Measurements from ENCODE around the gene DICER1.

Gene DICER1

DNA sequence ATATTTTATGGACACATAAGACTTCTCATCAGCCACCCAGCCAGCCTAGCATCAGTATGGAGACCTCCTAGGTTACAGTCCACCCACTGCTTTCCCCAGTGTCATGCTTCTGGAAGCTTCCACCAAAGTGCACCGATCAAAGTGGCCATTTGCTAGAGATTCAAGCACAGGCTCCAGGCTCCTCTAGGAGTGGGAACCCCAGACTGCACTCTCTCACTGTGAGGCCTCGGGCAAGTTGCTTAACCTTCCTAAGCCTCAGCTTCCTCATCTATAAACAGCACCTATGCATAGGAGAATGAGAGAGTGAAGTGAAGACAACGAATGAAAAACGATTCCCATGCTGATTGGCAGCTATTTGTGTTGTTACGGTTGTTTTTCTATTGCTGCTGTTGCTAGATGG lies 94.4 kb downstream of the DICER1 start:
- no peak for DNase-seq (ENCODE audit: low read depth in 2 of 2, low spot score in 1 of 2)

DNA sequence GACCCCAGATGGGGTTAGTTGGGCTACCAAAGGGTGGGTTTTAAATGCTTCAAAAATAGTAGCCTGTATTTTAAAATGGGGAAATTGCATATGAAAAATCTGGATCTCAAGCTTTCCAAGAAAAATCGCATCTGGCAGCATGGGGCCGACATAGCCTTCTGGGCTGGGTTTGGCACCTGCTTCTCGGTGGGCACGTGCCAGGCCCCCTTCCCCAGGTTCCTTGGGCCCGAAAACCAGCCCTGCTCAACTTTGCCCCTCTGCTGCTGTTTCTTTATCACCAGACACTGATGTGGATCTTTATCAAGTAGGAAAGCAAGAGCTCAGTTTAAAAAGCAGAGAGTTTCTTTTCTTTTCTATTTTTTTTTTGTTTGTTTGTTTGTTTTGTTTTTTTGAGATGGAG lies 95.1 kb downstream of the DICER1 start:
- no peak for DNase-seq (ENCODE audit: low read depth in 2 of 2, low spot score in 1 of 2)

DNA sequence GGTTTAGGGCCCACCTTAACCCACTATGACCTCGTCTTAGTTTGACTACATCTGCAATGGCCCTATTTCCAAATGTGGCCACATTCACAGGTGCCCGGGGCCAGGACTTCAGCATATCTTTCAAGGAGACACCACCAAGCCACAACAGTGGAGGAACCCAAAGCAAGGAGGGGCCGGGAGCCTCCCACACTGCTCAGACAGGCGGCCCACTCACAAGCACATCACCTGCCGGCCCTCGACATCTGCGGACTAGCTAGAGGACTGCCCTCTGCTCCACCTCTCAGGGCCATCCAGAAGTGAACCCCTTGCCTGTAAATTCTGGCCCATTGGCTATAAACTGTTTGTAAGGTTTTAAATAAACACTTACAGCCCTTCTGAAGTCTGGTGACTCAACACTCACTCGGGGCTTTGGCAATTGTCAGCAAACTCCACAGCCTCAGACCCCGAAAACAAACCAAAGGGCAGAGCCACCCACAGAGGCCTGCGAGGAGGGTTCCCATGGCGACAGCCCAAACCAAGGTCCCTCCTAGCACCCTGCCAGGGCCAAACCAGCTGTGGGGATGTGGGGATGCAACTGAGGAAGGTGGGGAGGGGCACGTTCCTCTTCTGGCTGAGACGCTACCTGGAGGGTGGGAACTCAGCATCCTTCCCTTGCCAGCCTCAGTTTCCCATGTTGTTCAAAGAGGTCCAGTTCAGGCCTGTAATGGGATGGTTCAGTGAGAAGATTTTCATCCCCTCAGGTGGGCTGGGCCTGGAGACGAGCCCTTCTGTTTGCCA lies 95.8 kb downstream of the DICER1 start:
- no peak for DNase-seq (ENCODE audit: low read depth in 2 of 2, low spot score in 1 of 2)

DNA sequence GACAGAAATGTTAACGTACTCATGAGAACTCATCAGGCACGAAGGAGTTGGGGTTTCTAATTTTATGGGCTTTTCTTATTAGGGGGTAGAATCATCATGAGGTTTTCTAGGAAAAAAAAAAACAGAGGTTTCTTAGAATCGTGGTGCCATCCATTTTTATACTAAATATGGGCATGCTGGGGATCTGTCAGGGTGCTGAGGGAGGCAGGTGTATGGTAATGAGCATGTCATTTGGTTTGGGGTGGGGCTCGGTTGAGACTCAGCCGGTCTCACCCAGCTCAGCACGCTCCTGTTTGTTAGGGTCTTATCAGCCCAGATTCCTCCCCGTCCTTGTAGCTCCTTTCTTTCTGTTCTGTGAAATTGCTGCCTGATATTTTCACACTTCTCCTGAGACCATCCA lies 98.2 kb downstream of the DICER1 start:
- no peak for DNase-seq (ENCODE audit: low read depth in 2 of 2, low spot score in 1 of 2)

DNA sequence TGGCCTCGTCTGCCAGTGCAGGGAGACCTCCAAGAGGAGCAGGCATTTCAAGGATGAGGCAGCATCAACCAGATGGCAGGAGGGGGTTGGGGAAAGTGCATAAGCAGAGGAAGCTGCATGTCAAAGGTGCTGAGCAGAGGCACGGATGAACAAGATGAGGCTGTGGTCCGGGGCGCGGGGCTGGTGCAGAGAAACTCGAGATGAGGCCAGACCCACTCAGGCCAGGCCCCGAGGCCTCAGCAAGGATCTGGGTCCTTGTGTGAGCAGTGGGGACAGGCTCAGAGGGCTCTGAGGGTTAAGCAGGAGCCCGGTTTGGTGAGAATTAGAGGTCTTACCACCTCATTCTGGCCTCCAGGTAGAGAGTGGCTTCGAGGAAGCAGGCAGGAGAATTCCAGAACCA lies 98.8 kb downstream of the DICER1 start:
- no peak for DNase-seq (ENCODE audit: low read depth in 2 of 2, low spot score in 1 of 2)

DNA sequence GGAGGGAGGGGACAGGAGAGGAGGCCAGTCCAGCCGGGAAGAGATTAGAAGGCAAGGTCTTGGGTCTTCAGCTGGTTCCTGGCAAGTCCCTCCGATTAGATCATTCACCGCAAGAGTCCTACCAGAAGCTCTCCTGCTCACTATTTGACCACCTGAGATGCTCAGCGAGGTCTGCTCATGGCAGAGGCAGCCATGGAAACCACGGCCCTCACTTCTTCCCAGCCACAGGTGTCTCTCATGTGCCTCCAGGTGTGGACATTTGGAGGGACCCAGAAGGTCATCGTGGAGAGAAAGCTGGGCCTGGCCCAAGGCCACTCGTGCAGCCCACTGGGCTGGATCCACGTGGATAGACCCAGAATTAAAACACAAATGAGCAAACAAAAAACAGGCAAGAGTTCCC lies 99.5 kb downstream of the DICER1 start:
- DNase-seq (ENCODE audit: low read depth in 2 of 2, low spot score in 1 of 2): no peak

DNA sequence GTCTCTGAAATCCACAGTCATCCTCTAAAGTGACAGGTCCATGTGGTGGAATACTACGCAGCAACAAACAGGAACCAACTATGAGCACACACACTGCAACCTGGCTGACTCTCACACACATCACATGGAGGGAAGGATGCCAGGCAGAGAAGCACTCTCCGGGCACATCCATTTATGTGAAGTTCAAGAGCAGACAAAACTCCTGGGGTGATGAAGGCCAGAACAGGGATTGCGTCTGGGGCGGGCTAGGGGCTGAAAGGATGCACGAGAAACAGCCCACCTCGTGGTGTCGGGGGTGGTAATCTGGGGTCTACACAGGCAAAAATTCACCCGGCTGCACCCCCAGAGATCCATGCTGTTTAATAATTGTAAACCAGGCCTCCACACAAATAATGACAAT lies 100.2 kb downstream of the DICER1 start:
- no peak for DNase-seq (ENCODE audit: low read depth in 2 of 2, low spot score in 1 of 2)

DNA sequence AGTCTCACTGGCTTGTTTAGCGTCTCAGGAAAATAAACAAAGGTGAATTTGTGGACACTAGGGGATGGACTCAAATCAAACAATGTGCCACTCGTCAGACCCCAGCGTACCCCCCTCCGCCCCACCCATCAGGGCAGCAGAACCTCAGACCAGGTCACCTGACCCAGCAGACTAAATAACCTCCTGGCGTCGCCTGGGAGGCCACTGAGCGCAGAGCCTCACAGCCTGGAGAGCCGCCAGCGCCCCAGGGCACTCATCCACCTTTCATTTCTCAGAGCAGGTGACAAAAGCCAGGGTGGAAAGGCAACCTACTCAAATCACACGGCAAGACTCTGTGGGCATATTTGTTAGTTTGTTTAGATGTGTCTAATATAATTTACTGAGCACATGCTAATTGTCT lies 100.9 kb downstream of the DICER1 start:
- no peak for DNase-seq (ENCODE audit: low read depth in 2 of 2, low spot score in 1 of 2)

DNA sequence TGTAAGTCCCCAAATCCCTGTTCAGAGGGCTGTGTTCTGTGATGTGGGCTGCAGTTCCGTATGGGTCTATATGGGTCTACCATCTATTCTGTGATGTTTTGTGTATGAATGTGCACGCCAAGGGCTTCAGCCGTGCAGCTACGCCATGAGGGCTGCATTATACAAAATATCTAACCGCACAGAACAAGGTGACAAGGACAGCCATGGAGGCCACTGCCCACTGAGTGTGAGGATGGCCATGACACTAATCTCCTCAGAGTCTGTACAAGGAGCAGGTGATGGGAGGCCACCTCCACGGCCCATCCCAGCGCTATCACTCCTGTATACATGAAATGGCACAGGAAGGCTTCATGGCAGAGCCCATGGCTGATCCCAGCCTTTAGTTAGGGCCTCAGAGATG lies 102.0 kb downstream of the DICER1 start:
- DNase-seq (ENCODE audit: low read depth in 2 of 2, low spot score in 1 of 2): no peak

DNA sequence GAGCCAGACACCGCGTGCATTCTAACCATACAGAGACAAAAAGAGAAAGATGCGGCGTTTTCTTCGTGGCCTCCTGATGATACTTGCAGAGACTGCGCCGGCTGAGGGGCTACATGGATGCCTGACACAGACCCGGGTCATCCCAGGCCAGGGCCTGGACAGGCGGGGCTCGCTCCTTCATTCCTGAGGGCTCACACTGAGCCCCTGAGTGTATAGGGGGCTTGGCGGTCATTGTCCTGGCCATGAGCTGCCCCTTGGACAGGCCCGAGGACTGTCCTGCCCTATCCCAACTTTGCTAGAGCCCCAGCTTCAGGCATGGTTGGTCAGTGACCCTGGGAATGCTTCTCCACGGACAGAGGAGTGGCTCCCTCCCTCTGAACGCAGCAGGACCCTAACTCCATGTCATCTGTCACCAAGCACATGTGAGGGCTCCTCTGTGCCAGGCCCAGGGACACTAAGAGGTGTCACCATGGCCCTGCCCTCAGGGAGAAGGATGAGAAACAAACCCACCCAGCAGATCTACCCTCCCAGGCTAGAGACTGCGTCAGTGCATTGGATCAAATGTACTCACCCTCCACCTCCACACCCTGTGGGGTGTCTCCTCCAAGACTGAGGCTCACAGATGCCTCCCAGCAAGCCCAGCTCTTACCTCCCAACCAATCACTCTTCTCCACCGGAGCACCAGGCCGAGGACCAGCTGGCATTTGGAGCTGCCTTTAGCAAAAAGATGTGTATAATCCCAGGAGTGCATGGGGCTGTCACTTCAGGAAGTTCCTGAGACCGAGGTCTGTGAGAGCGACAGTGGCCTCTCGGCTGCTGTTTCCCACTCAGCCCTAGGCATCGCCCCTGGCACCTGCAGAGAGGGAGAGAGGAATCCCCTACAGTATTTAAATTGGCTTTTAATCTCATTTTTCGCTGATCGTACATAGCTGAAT lies 102.7 kb downstream of the DICER1 start:
- DNase-seq (ENCODE audit: low read depth in 2 of 2, low spot score in 1 of 2): no peak

DNA sequence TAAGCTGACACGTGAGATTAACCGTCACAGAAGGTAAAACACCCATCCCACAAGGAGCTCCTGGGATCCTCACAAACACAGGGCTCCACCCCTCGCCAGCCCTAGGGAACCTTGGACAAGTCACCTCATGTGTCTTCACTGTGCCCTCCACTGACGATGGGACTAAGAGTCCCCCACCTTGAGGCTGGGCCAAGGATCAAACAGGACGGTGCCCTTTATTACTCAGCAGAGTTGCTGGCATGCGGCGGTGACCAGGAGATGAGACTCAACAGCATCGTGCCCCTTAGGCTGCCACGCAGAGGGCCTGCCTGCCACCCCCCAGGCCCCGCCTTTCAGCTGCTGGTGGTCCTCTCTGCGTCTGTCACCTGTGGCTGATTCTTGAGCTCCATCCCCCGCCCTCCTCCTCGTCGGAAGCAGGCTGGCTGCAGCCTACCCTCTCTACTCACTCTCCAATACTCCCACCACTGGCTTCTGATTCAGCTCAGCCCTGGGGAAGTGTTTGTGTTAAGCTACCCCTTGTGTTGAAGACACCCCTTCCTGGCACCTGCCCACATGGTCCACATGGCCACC lies 105.2 kb downstream of the DICER1 start:
- DNase-seq (ENCODE audit: low read depth in 2 of 2, low spot score in 1 of 2): no peak

DNA sequence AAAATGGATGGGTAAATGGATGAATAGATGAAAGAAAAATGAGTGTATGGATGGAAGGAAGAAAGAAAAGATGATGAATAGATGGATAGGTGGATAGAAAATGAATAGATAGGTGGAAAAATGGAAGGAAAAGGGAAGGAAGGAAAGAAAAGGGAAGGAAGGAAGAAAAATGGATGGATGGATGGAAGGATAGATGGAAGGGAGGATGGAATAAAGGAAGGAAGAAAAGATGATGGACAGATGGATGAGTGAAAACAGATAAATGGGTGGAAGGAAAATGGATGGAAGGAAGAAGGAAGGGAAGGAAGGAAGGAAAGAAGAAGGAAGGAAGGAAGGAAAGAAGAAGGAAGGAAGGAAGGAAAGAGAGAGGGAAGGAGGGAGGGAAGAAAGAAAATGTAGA lies 107.4 kb downstream of the DICER1 start:
- DNase-seq (ENCODE audit: low read depth in 2 of 2, low spot score in 1 of 2): no peak

DNA sequence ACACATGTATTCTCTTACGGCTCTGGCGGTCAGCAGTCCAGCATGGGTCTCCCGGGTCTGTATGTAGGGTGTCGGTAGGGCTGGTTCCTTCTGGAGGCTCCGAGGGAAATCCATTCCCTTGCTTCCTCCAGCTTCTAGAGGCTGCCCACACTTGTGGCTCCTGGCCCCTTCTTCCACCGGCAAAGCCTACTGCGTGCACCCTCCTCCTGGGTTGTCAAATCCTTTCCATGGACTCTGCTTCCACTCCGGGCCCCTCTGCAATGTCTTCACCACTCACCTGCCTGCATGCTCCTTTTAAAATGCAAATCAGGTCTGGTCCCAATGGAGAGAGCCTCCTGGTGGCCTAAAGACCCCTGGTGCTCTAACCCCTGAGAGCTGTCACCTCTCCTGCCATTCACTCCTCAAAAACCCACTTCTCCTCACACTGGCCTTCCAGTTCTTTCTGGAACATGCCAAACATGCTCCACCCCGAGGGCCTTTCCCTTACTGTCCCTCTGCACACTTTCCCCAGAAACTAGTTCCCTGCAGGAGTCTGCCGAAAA lies 108.5 kb downstream of the DICER1 start:
- no peak for DNase-seq (ENCODE audit: low read depth in 2 of 2, low spot score in 1 of 2)

DNA sequence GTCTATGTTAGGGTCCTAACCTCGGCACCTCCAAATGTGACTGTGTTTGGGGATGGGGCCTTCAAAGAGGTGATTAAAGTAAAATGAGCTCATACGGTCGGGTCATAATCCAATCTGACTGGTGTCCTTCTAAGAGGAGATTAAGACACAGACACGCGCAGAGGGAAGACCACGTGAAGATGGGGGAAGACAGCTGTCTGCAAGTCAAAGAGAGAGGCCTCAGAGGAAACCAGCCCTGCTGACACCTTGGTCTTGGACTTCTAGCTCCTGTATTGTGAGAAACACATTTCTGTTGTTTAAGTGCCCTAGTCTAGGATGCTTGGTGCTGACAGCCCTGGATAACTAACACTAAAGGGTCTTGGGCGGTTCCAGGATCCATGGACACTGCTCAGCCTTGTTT lies 109.6 kb downstream of the DICER1 start:
- no peak for DNase-seq (ENCODE audit: low read depth in 2 of 2, low spot score in 1 of 2)

DNA sequence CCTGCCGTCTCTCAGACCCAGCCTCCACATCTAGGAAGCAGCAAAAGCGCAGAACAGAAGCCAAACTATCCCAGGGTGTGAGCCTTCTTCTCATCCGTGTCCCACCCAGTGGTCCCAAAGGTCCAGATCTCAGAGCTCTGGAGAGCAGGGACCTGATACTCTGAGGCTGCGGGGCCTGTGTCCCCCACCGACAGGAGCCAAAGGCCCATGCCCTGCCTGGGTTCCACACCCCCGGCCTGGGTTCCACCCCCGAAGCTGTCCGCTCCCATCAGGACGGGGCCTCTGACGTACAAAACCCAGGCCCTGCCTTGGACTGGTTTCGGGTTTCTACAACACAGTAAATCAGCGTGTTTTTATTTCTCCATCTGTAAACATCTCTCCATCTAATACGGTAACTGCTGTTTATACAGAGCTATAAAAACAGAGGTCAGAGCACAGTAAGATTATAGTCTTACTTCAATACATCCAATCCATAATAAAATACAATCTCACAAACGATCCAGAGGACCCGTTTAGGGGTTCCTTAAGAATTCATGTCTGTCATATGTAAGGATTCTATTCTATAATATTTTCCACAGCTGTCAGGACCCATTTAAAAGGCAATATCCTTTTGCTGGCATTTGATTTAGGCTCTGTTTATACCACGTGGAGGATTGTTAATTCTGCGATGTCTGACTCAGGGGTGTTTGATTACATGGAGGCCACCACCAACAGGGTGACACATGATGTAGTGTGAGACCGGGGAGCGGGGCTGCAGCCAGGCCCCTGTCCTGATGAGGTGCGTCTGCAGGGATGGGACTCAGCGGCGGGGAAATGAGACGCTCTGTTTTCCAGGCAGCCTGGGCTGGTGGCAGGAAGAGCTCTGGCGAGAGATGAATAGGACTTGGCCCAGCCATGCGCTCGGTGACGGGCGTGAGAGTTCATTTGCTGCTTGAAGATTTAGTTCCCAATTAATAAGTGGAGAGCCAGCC lies 110.3 kb downstream of the DICER1 start:
- DNase-seq (ENCODE audit: low read depth in 2 of 2, low spot score in 1 of 2): no peak

DNA sequence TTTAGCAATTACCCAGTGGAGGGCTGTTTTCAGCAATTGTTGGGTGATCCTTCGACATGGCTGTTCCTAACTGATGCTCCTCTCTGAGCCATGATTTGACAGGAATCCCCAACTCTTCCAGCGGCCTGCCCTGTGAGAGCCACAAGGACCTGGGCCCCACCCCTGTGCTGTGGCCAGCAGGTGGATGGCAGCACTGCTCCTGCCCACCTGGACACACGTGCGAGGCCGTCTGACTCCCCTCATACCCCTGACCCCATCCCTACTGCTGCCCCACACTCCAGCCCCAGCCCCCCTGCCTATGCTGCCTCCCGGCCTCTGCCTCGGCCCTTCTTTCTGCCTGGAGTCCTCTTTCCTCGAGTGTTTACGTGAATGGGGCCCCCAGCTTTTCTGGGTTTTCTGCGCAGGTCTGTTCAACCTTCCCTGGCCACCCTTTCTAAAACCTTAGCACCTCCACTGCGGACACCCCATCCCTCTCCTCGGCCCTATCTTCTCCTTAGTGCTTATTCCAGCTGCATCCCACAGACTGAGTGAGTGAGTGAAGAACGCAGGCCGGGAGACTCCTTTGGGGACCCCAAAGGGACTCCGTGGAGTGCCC lies 111.4 kb downstream of the DICER1 start:
- DNase-seq (ENCODE audit: low read depth in 2 of 2, low spot score in 1 of 2): no peak

DNA sequence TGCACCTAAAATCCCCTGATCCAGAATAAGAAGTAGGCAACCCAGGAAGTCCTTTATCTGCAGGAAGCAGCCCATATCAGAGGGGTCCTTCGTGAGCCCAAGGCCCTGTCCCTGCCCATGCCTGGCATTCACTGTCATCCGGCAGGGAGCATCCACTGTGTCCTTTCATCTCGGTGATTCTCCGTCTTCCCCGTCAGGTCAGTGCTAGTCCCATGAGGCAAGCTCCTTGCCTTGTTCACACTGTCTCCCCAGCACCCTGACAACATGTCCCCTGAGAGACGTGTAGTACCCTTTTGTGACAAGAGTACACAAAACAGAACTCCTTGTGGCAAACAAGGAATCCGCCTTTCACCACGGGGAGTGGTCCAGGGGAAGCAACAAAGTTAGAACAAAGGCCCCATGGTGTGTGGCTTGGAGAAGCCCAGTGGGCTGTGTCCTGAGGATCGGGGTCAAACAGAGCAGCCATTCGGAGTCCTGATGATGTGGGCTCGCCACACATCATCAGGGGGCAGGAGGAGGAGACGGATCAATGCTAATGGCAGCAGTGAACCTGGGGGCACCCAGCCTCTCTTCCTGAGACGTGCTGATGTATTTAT lies 112.1 kb downstream of the DICER1 start:
- no peak for DNase-seq (ENCODE audit: low read depth in 2 of 2, low spot score in 1 of 2)

DNA sequence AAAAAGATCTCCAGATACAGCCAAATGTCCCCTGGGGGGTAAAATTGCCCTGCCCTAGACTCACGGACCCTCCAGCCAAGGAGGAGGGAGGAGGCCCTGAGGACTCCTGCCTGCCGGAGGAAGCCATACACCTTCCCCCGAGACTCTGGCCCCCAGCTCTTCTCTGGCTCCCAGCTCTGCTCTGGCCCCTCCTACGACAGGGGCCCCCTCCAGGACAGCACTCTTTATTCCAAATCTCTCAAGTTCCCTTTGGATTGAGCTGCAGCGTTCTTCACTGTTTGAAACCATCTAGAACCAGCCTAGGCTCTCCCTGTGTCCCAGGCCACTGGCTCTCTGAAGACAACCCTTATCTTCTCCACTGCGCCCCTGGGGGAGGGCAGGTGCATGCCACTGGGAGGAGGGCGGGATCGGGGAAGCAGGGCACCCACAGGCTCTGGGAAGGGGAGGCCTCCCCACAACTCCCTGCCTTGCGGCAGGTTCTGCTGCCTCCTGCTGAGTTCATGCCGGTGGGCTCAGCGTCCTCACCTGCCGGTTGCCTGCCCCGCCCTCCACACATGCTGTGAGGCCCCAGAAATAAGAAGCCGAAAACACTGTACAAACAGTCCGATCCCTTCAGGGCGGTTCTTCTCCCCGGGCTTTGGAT lies 112.7 kb downstream of the DICER1 start:
- no peak for DNase-seq (ENCODE audit: low read depth in 2 of 2, low spot score in 1 of 2)

DNA sequence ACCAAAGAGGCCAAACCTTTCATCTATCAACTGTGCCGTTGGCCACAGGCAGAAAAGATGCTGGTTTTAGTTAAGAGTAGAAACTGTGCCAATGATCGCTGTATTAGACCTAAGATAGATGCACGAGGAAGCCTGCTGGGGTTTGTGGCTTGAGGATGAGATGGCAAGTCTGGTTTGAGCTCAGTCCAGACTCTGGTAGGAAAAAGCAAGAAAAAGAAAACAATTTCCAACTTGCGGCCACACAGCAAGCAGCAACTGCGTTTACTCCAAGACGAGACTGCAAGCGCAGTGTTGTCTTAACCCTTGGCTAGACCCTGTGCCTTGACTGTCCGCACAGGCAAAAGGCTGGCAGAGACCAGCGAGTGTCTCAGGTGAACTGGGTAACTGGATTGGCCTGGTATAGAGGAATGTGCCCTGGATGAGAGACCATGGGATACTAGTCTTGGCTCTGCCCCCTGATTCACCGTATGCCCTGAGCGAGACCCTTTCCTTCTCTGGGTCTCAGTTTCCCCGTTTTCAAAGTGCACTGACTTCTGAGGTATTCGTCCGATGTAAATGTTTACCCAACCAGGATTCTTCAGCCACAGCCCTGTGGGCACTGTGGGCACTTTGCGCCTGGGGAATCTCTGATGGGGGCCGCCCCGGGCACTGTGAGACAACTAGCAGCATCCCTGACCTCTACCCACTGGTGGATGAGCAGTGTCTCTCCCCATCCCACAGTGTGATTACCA lies 113.4 kb downstream of the DICER1 start:
- DNase-seq (ENCODE audit: low read depth in 2 of 2, low spot score in 1 of 2): no peak
